ENCODE measurements around the gene TMEM184A. TPM values are rescaled to one million over a fixed set of nuclear protein-coding genes. Genes with fewer than 3 reads are reported as not detected.

The TMEM184A gene
- total and polyA plus RNA-seq, 2 of the 13 experiments (the other 11 are each of a cell fraction or from before 2014, with no cell fraction given): 9.5 to 20.4 TPM

GRCh38 chr7:1531263-1531978, 24.6 kb downstream of the TMEM184A start (continued):
- TF ChIP-seq ARID4A (CRISPR knock-in tag; IDR thresholded peaks at IDR 0.05; ENCODE audit: borderline replicate concordance) (peak; percentile 75), MXD4 (CRISPR knock-in tag; IDR thresholded peaks at IDR 0.05) (0 out of 2 replicates have a peak, but pooled peaks have one; percentile 23), STAT5B (CRISPR knock-in tag; IDR thresholded peaks at IDR 0.05) (no peak), ZNF878 (CRISPR knock-in tag; IDR thresholded peaks at IDR 0.05) (no peak), CENPX (CRISPR knock-in tag; IDR thresholded peaks at IDR 0.05) (no peak), KLF13 (CRISPR knock-in tag; IDR thresholded peaks at IDR 0.05) (no peak), ZNF276 (CRISPR knock-in tag; IDR thresholded peaks at IDR 0.05; ENCODE audit: low read depth) (peak; percentile 29; the same call in 1 of the 2 replicates), ZNF142 (CRISPR knock-in tag; IDR thresholded peaks at IDR 0.05) (peak; percentile 61), TAF1 (CRISPR knock-in tag; IDR thresholded peaks at IDR 0.05) (peak; percentile 38; the same call in 1 of the 2 replicates), ZNF383 (CRISPR knock-in tag; IDR thresholded peaks at IDR 0.05; ENCODE audit: borderline replicate concordance) (no peak), ZNF749 (CRISPR knock-in tag; IDR thresholded peaks at IDR 0.05; ENCODE audit: borderline replicate concordance) (no peak), SALL1 (CRISPR knock-in tag; IDR thresholded peaks at IDR 0.05) (peak; percentile 68), ZMYM4 (CRISPR knock-in tag; IDR thresholded peaks at IDR 0.05) (0 out of 2 replicates have a peak, but pooled peaks have one; percentile 16), ZNF224 (CRISPR knock-in tag; IDR thresholded peaks at IDR 0.05) (peak; percentile 70; the same call in 1 of the 2 replicates), GABPB1 (CRISPR knock-in tag; IDR thresholded peaks at IDR 0.05) (peak; percentile 51; the same call in 1 of the 2 replicates), TSC22D2 (CRISPR knock-in tag; IDR thresholded peaks at IDR 0.05; ENCODE audit: borderline replicate concordance) (no peak)

Data from HepG2 (cell line).